Urinary bladder (tissue), 4 donors: ENCODE measurements around the gene CTDSP2. TPM values are rescaled to one million over a fixed set of nuclear protein-coding genes. Genes with fewer than 3 reads are reported as not detected.
"Not testable (repeated sequence)": the region's sequence is repeated elsewhere in the genome, so short reads cannot be mapped to it uniquely, and the experiment has no call there.

ENCODE experiments used
- DNase-seq: peaks from one replicate; pipeline ENCODE4 v3.0.0-alpha.2; 2015; ENCODE audit errors: extremely low spot score
- H3K27ac ChIP-seq: one replicate; pipeline ENCODE4 v1.5.1; 2013; ENCODE audit warnings: low read depth, mild to moderate bottlenecking, moderate library complexity
- H3K36me3 ChIP-seq: one replicate; pipeline ENCODE4 v1.6.1; 2013; ENCODE audit warnings: mild to moderate bottlenecking, moderate library complexity; ENCODE audit not compliant: insufficient read depth
- H3K4me1 ChIP-seq: one replicate; pipeline ENCODE4 v1.6.1; 2013; ENCODE audit warnings: mild to moderate bottlenecking, moderate library complexity; ENCODE audit not compliant: insufficient read depth
- H3K4me3 ChIP-seq: one replicate; pipeline ENCODE4 v1.5.1; 2013; ENCODE audit warnings: low read depth, low read length
- WGBS: extraction: QIAGEN DNeasy Blood & Tissue Kit; methylation state at CpG from one replicate; pipeline ENCODE4 v1.1.7; 2013; 5-methylcytosine and 5-hydroxymethylcytosine counted together
- polyA plus RNA-seq: library from polyadenylated mRNA; stranded (reverse); fragments of 200-250 nt; gene quantifications from one replicate; pipeline ENCODE4 v1.2.3, GENCODE V29; 2013
- small RNA-seq: library from RNA; depleted of rRNA; stranded (forward); fragments of <200 nt; gene quantifications from one replicate; pipeline ENCODE3, GENCODE V24; 2014
- total RNA-seq: library from RNA; depleted of rRNA; stranded (reverse); fragments of >200 nt; gene quantifications from one replicate; pipeline ENCODE4 v1.2.3, GENCODE V29; 2014
- donor health status: healthy with polysubstance abuse.
- donor health status: healthy.

CTDSP2 gene
- total and polyA plus RNA-seq, 2 donors = 80.2 to 145 TPM

- H3K36me3 ChIP-seq = no peaks in the 10 kb centered on the region
- DNase-seq = no peak
- WGBS = 90% methylated on average over 7 of the region's 7 CpGs
These were observed 69.2 kb downstream of the CTDSP2 start for GRCh38 chr12:57777367-57777766.

GRCh38 chr12:57776247-57776587 lies 70.3 kb downstream of the CTDSP2 start:
- H3K4me1 ChIP-seq = no peaks in the 10 kb centered on the region
- 94% methylated on average over 2 of the region's 2 CpGs for WGBS

More at GRCh38 chr12:57777367-57777766, 69.2 kb downstream of the CTDSP2 start:
- H3K4me1 ChIP-seq = no peaks in the 10 kb centered on the region
- no peak overlapping the region for H3K27ac ChIP-seq
- H3K4me3 ChIP-seq = no peak overlapping the region

GRCh38 chr12:57775563-57776246 lies 70.8 kb downstream of the CTDSP2 start:
- Histone ChIP-seq H3K4me1 (no peaks in the 10 kb centered on the region), H3K4me3 (no peak overlapping the region), H3K36me3 (no peaks in the 10 kb centered on the region), H3K27ac (no peak overlapping the region)
- DNase-seq = no peak
- WGBS = 83% methylated on average over 4 of the region's 4 CpGs

More at GRCh38 chr12:57776247-57776587, 70.3 kb downstream of the CTDSP2 start:
- Histone ChIP-seq H3K36me3 (no peaks in the 10 kb centered on the region), H3K4me3 (no peak overlapping the region), H3K27ac (no peak overlapping the region)
- DNase-seq = no peak

DNA sequence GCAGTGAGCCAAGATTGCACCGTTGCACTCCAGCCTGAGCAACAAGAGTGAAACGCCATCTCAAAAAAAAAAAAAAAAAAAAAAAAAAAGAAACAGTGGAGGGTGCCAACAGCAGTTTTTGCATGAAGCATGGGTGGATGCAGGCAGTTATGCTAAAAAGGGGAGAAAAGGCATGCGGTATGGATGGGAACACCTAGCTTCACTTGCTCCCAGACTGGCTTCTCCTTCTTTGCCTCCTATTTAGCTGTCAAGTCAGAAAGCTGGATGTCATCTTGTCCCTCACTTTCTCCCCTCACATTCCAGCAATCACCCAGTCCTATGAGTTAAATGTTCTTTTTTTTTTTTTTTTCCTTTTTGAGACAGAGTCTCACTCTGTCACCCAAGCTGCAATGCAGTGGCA lies 71.5 kb downstream of the CTDSP2 start:
- WGBS = 70% methylated on average over 3 of the region's 3 CpGs
- Histone ChIP-seq H3K4me3 (no peak overlapping the region), H3K36me3 (no peaks in the 10 kb centered on the region), H3K4me1 (no peaks in the 10 kb centered on the region), H3K27ac (no peak overlapping the region)
- no peak for DNase-seq

GRCh38 chr12:57774634-57775033 lies 71.9 kb downstream of the CTDSP2 start:
- DNase-seq, H3K27ac ChIP-seq, H3K36me3 ChIP-seq, H3K4me3 ChIP-seq, H3K4me1 ChIP-seq: not testable (repeated sequence)
- 93% methylated on average over 11 of the region's 11 CpGs for WGBS

DNA sequence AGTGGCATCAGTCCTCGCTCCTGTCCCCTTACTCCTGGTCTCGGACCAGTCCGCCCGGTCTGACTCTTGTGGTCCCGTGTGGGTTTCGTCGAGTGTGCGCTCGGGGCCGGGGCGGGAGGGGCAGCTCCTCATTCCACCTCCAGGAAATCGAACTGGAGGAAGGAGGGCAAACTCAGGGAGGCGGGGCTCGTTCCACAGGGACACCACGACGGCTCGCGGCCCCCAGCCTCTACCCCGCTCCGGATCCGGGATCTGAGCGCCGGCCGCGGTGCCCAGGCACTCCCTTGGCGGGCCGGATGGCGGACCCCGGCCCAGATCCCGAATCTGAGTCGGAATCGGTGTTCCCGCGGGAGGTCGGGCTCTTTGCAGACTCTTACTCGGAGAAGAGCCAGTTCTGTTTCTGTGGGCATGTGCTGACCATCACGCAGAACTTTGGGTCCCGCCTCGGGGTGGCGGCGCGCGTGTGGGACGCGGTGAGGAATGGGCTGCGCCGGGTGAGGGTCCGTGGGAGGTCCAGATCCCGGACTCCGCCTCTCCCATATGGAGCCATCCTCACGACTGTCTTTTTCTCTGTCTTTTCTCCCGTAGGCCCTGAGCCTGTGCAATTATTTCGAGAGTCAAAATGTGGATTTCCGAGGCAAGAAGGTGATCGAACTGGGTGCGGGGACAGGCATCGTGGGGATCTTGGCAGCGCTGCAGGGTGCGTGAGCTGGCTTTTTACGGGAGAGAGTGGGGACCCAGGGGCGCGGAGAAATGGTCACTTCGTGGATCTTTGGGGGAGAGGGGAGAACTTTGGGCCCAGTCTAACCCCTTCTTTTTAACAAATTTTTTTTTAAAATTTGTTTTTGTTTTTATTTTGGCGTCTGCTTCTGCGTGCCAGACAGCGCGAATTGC lies 73.9 kb downstream of the CTDSP2 start, which contains the start of gene EEF1AKMT3:
Gene EEF1AKMT3 (plus strand): TSS at position 186 of the 894 bp plus-strand sequence. CDS start 111 bp downstream, at position 297.
- peak within 1 kb of the TSS; percentile 65 for H3K4me3 ChIP-seq
- H3K36me3 ChIP-seq = no peaks in the 10 kb centered on the region
- WGBS = 1% methylated on average over 67 of the region's 67 CpGs
- no peak for DNase-seq
- no peaks in the 10 kb centered on the region for H3K4me1 ChIP-seq
- peak within 1 kb of the TSS; percentile 88 for H3K27ac ChIP-seq

DNA sequence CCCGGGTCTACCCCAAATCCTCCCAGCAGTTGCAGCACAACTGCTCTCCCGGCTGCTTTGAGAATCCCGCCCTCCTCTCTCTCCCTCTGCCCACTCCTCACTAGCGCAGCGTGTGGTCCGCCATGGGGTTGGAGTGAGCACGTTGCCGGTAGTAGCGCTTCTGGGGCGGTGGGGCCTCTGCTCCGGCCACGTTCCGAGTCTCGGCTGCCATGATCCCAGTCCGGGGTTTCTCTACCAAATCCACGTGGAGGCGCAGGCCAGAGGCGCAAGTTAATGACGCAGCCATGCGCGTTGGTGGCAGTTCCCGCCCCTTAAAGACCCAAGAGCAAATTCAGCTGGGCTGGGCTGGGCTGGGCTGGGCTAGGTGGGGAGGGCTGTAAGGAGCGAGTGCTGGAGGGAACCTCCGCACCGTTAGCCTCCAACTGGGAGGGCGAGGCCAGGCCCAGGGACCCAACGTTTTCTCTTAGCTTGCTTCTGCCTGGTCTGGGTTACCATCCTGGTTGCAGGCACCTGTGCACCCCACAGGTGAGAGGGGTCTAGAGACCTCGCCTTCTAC lies 74.6 kb downstream of the CTDSP2 start, which contains the start of gene METTL1:
Gene METTL1 (minus strand): TSS at position 233 of the 556 bp plus-strand sequence. CDS start 22 bp downstream, at position 211.
- H3K4me1 ChIP-seq = no peaks in the 10 kb centered on the region
- H3K36me3 ChIP-seq = no peaks in the 10 kb centered on the region
- WGBS = under 1% methylated on average over 28 of the region's 28 CpGs
- peak; percentile 95 for DNase-seq
- H3K27ac ChIP-seq = peak within 1 kb of the TSS; percentile 88
- H3K4me3 ChIP-seq = peak within 1 kb of the TSS; percentile 65

GRCh38 chr12:57771236-57771872 lies 75.2 kb downstream of the CTDSP2 start:
- H3K4me3 ChIP-seq = peak overlapping the region; percentile 65
- no peaks in the 10 kb centered on the region for H3K4me1 ChIP-seq
- no peaks in the 10 kb centered on the region for H3K36me3 ChIP-seq
- H3K27ac ChIP-seq = peak overlapping the region; percentile 88
- DNase-seq = peak; percentile 89
- 2% methylated on average over 16 of the region's 16 CpGs for WGBS

- DNase-seq = no peak
- no peaks in the 10 kb centered on the region for H3K4me1 ChIP-seq
- H3K27ac ChIP-seq = no peak overlapping the region
- no peak overlapping the region for H3K4me3 ChIP-seq
- H3K36me3 ChIP-seq = no peaks in the 10 kb centered on the region
- 87% methylated on average over 4 of the region's 4 CpGs for WGBS
These were observed 75.8 kb downstream of the CTDSP2 start for GRCh38 chr12:57770734-57771133.

Small RNAs within 50 kb of the gene (small RNA-seq; reads per million reads assigned to genes)
- gene MIR26A2 = 13.8 reads per million, percentile 94 among the genes with 10 or more reads in this experiment
- gene RNU6-1083P = not detected

Other genes with a start within 250 kb of the CTDSP2 start
- 29.8 TPM for gene DTX3, start 241.9 kb downstream of the CTDSP2 start, total RNA-seq
- gene DTX3, start 241.9 kb downstream of the CTDSP2 start, polyA plus RNA-seq = 64.3 TPM
- gene ARHGEF25, start 235.3 kb downstream of the CTDSP2 start, total RNA-seq = 64.1 TPM
- gene ARHGEF25, start 235.3 kb downstream of the CTDSP2 start, polyA plus RNA-seq = 158 TPM
- 3.6 TPM for gene B4GALNT1, start 213.5 kb downstream of the CTDSP2 start, total RNA-seq
- gene B4GALNT1, start 213.5 kb downstream of the CTDSP2 start, polyA plus RNA-seq = 2.7 TPM
- gene OS9, start 152.6 kb downstream of the CTDSP2 start, total RNA-seq = 137 TPM
- 257 TPM for gene OS9, start 152.6 kb downstream of the CTDSP2 start, polyA plus RNA-seq
- gene AGAP2, start 108.0 kb downstream of the CTDSP2 start, total RNA-seq = 1.4 TPM
- gene AGAP2, start 108.0 kb downstream of the CTDSP2 start, polyA plus RNA-seq = 1.8 TPM
- gene TSPAN31, start 101.7 kb downstream of the CTDSP2 start, total RNA-seq = 42.1 TPM
- gene TSPAN31, start 101.7 kb downstream of the CTDSP2 start, polyA plus RNA-seq = 48.6 TPM
- gene CDK4, start 94.4 kb downstream of the CTDSP2 start, total RNA-seq = 71.7 TPM
- 89.9 TPM for gene CDK4, start 94.4 kb downstream of the CTDSP2 start, polyA plus RNA-seq
- 4.0 TPM for gene MARCHF9, start 91.6 kb downstream of the CTDSP2 start, total RNA-seq
- gene MARCHF9, start 91.6 kb downstream of the CTDSP2 start, polyA plus RNA-seq = 12.2 TPM
- 0.16 TPM for gene CYP27B1, start 79.7 kb downstream of the CTDSP2 start, total RNA-seq
- 0.57 TPM for gene CYP27B1, start 79.7 kb downstream of the CTDSP2 start, polyA plus RNA-seq
- 4.9 TPM for gene METTL1, start 74.6 kb downstream of the CTDSP2 start, total RNA-seq
- gene METTL1, start 74.6 kb downstream of the CTDSP2 start, polyA plus RNA-seq = 16.1 TPM
- 11.9 TPM for gene EEF1AKMT3, start 74.1 kb downstream of the CTDSP2 start, total RNA-seq
- 9.7 TPM for gene EEF1AKMT3, start 74.1 kb downstream of the CTDSP2 start, polyA plus RNA-seq
- gene TSFM, start 63.9 kb downstream of the CTDSP2 start, total RNA-seq = 15.9 TPM
- gene TSFM, start 63.9 kb downstream of the CTDSP2 start, polyA plus RNA-seq = 36.3 TPM
- gene AVIL, start 28.0 kb downstream of the CTDSP2 start, total RNA-seq = 6.1 TPM
- gene AVIL, start 28.0 kb downstream of the CTDSP2 start, polyA plus RNA-seq = 2.7 TPM
- gene ATP23, start 94.8 kb upstream of the CTDSP2 start, total RNA-seq = 8.8 TPM
- gene ATP23, start 94.8 kb upstream of the CTDSP2 start, polyA plus RNA-seq = 16.1 TPM